Stimulated activated CD8-positive, alpha-beta memory T cell treated with anti-CD3 and anti-CD28 coated beads, Interleukin-7, amount 100 ng/mL, for 24 hours (primary cell): Measurements from ENCODE around the gene PRKCZ.
"Not testable (repeated sequence)": the region's sequence is repeated elsewhere in the genome, so short reads cannot be mapped to it uniquely, and the experiment has no call there.

Experiments used
- DNase-seq: peaks from one replicate; pipeline ENCODE4 v3.0.0-alpha.2; 2020; ENCODE audit warnings: low read depth

PRKCZ gene

GRCh38 chr1:2103266-2103900 lies 53.2 kb downstream of the PRKCZ start:
- no peak for DNase-seq

GRCh38 chr1:2103901-2104590 lies 53.8 kb downstream of the PRKCZ start:
- DNase-seq = no peak

GRCh38 chr1:2104621-2105427 lies 54.6 kb downstream of the PRKCZ start:
- no peak for DNase-seq

- no peak for DNase-seq
Observed at GRCh38 chr1:2105781-2106524, 55.7 kb downstream of the PRKCZ start.

GRCh38 chr1:2106659-2107405 lies 56.6 kb downstream of the PRKCZ start:
- no peak for DNase-seq

GRCh38 chr1:2107586-2108212 lies 57.5 kb downstream of the PRKCZ start:
- no peak for DNase-seq

GRCh38 chr1:2108213-2108876 lies 58.1 kb downstream of the PRKCZ start:
- no peak for DNase-seq

- DNase-seq = no peak
Observed at GRCh38 chr1:2108877-2109580, 58.8 kb downstream of the PRKCZ start.

GRCh38 chr1:2109581-2110021 lies 59.4 kb downstream of the PRKCZ start:
- DNase-seq = no peak

GRCh38 chr1:2110191-2110737 lies 60.1 kb downstream of the PRKCZ start:
- DNase-seq = no peak

- no peak for DNase-seq
Observed at GRCh38 chr1:2110738-2111673, 60.8 kb downstream of the PRKCZ start.

- DNase-seq = no peak
Observed at GRCh38 chr1:2111674-2112035, 61.4 kb downstream of the PRKCZ start.

GRCh38 chr1:2112280-2112701 lies 62.1 kb downstream of the PRKCZ start:
- DNase-seq = no peak

GRCh38 chr1:2113620-2114135 lies 63.5 kb downstream of the PRKCZ start:
- DNase-seq = no peak

GRCh38 chr1:2114635-2115007 lies 64.4 kb downstream of the PRKCZ start:
- DNase-seq = not testable (repeated sequence)

- no peak for DNase-seq
Observed at GRCh38 chr1:2115008-2115641, 64.9 kb downstream of the PRKCZ start.

GRCh38 chr1:2115702-2116341 lies 65.6 kb downstream of the PRKCZ start:
- DNase-seq = no peak
